ENCODE results near the gene RPS28. TPM values are rescaled to one million over a fixed set of nuclear protein-coding genes. Genes with fewer than 3 reads are reported as not detected.
A peak's percentile ranks its signal among the peaks of the same experiment; 100 is the strongest.

Gene RPS28
- total and polyA plus RNA-seq, 3 donors from 2014 or later = 221 to 505 (median 398) TPM

- peak; percentile 49 for DNase-seq
- H3K27ac ChIP-seq = no peak overlapping the region
- no peak overlapping the region for H3K4me3 ChIP-seq
- no peaks in the 10 kb centered on the region for H3K9me3 ChIP-seq
- no peaks in the 10 kb centered on the region for H3K36me3 ChIP-seq (ENCODE audit: low read depth, missing control alignments)
- peaks cover 12% of the 10 kb centered on the region for H3K4me1 ChIP-seq
- intact Hi-C loops (cut with DNase I; ENCODE audit: low total_unique reads) = no loop called here
- 72 to 77% methylated on average over 22 to 33 of the region's 33 CpGs for WGBS, 2 donors
- H3K27me3 ChIP-seq = no peaks in the 10 kb centered on the region
- TF ChIP-seq POLR2A (IDR thresholded peaks at IDR 0.05) = no peak
- no peak for TF ChIP-seq CTCF (IDR thresholded peaks at IDR 0.05)
These were observed 16.3 kb upstream of the RPS28 start for GRCh38 chr19:8304841-8305621.

- TF ChIP-seq CTCF (IDR thresholded peaks at IDR 0.05) (no peak), POLR2A (IDR thresholded peaks at IDR 0.05) (no peak)
- Histone ChIP-seq H3K27ac (no peak overlapping the region), H3K9me3 (no peaks in the 10 kb centered on the region), H3K4me3 (no peak overlapping the region), H3K4me1 (peaks cover 12% of the 10 kb centered on the region), H3K36me3 (ENCODE audit: low read depth, missing control alignments) (no peaks in the 10 kb centered on the region), H3K27me3 (no peaks in the 10 kb centered on the region)
- intact Hi-C loops (cut with DNase I; ENCODE audit: low total_unique reads) = no loop called here
- no peak for DNase-seq
- 68 to 82% methylated on average over 4 of the region's 4 CpGs for WGBS, 2 donors
These were observed 15.5 kb upstream of the RPS28 start for GRCh38 chr19:8305798-8306197.

- Histone ChIP-seq H3K4me1 (peaks cover 12% of the 10 kb centered on the region), H3K36me3 (ENCODE audit: low read depth, missing control alignments) (no peaks in the 10 kb centered on the region), H3K9me3 (no peaks in the 10 kb centered on the region), H3K27ac (no peak overlapping the region), H3K27me3 (no peaks in the 10 kb centered on the region), H3K4me3 (no peak overlapping the region)
- intact Hi-C loops (cut with DNase I; ENCODE audit: low total_unique reads) = no loop called here
- TF ChIP-seq POLR2A (IDR thresholded peaks at IDR 0.05) = no peak
- TF ChIP-seq CTCF (IDR thresholded peaks at IDR 0.05) = no peak
- WGBS, 2 donors = 72 to 79% methylated on average over 17 of the region's 17 CpGs
- peak; percentile 14 for DNase-seq
These were observed 14.9 kb upstream of the RPS28 start for GRCh38 chr19:8306235-8307054.

GRCh38 chr19:8307400-8307964 lies 13.8 kb upstream of the RPS28 start:
- DNase-seq = peak; percentile 13
- H3K36me3 ChIP-seq (ENCODE audit: low read depth, missing control alignments) = no peaks in the 10 kb centered on the region
- peak overlapping the region in 1 of 2 donors; percentile 69 for H3K27ac ChIP-seq
- intact Hi-C loops (cut with DNase I; ENCODE audit: low total_unique reads) = no loop called here
- peak overlapping the region; percentile 56 to 63 for H3K4me3 ChIP-seq
- no peaks in the 10 kb centered on the region for H3K9me3 ChIP-seq
- H3K4me1 ChIP-seq = peaks cover 12% of the 10 kb centered on the region
- no peaks in the 10 kb centered on the region for H3K27me3 ChIP-seq
- no peak for TF ChIP-seq POLR2A (IDR thresholded peaks at IDR 0.05)
- no peak for TF ChIP-seq CTCF (IDR thresholded peaks at IDR 0.05)
- 13 to 28% methylated on average over 21 to 24 of the region's 24 CpGs for WGBS, 2 donors
